CD4-positive, CD25-positive, alpha-beta regulatory T cell (primary cell): Measurements from ENCODE around the gene UBASH3B. TPM values are rescaled to one million over a fixed set of nuclear protein-coding genes. Genes with fewer than 3 reads are reported as not detected.

Source experiments
- ATAC-seq, 2 donors: fragments of 150-1000 bp; cut with Tn5 transposase; one replicate each; pipeline ENCODE4 v1.10.0; 2021; ENCODE audit warnings: low read depth in 2 of 2, moderate number of reproducible peaks in 2 of 2, moderate library complexity in 1 of 2
- DNase-seq, 3 donors: peaks; one replicate each; pipeline versions ENCODE4 v3.0.0 to v3.0.0-alpha.2; 2012 to 2022; ENCODE audit warnings: mixed read lengths in 1 of 3
- H3K27ac ChIP-seq: one replicate; pipeline ENCODE4 v1.7.0; 2013; ENCODE audit warnings: mild to moderate bottlenecking, low read length; ENCODE audit not compliant: insufficient read depth, poor library complexity, severe bottlenecking
- H3K27me3 ChIP-seq: one replicate; pipeline ENCODE4 v1.7.0; 2013; ENCODE audit warnings: low read length; ENCODE audit not compliant: control insufficient read depth, insufficient read depth
- H3K36me3 ChIP-seq: one replicate; pipeline ENCODE4 v1.7.0; 2013; ENCODE audit warnings: mild to moderate bottlenecking, low read length, moderate library complexity; ENCODE audit not compliant: control insufficient read depth, insufficient read depth
- H3K4me1 ChIP-seq: 2 replicates; pipeline ENCODE4 v1.7.0; 2013; ENCODE audit warnings: mild to moderate bottlenecking, low read length; ENCODE audit not compliant: insufficient read depth, control insufficient read depth, poor library complexity, severe bottlenecking
- H3K4me3 ChIP-seq: one replicate; pipeline ENCODE4 v1.7.0; 2013; ENCODE audit warnings: low read depth, mild to moderate bottlenecking, low read length, moderate library complexity
- H3K9me3 ChIP-seq, 2 experiments: 1 replicate in 1 of 2; 2 replicates in 1 of 2; pipeline ENCODE4 v1.7.0; 2013; ENCODE audit warnings: low read length in 2 of 2, mild to moderate bottlenecking in 1 of 2, moderate library complexity in 1 of 2; ENCODE audit not compliant: control insufficient read depth in 2 of 2
- H3K27ac Mint-ChIP-seq, 3 donors: one replicate each; pipeline ENCODE4 v1.8.0; 2020 to 2022; ENCODE audit warnings: mild to moderate bottlenecking in 3 of 3, mixed read lengths in 3 of 3, moderate library complexity in 2 of 3
- H3K27me3 Mint-ChIP-seq: one replicate; pipeline ENCODE4 v1.8.0; 2022; ENCODE audit warnings: mild to moderate bottlenecking, mixed read lengths
- H3K36me3 Mint-ChIP-seq: one replicate; pipeline ENCODE4 v1.8.0; 2020; ENCODE audit warnings: mixed read lengths
- H3K4me1 Mint-ChIP-seq, 4 donors: one replicate each; pipeline ENCODE4 v1.8.0; 2020 to 2022; ENCODE audit warnings: mixed read lengths in 4 of 4, mild to moderate bottlenecking in 1 of 4
- H3K4me3 Mint-ChIP-seq, 4 donors: one replicate each; pipeline ENCODE4 v1.8.0; 2020 to 2022; ENCODE audit warnings: mild to moderate bottlenecking in 4 of 4, mixed read lengths in 4 of 4, moderate library complexity in 3 of 4
- H3K9me3 Mint-ChIP-seq, 7 donors: one replicate each; pipeline ENCODE4 v1.8.0; 2020 to 2022; ENCODE audit warnings: mixed read lengths in 7 of 7, mild to moderate bottlenecking in 3 of 7, moderate library complexity in 2 of 7
- polyA plus RNA-seq, 4 donors: library from polyadenylated mRNA; unstranded; fragments of 300-500 nt; fragmentation: Illumina TruSeq; gene quantifications; one replicate each; pipeline ENCODE4 v1.2.3, GENCODE V29; 2021
- total RNA-seq: library from RNA; stranded (reverse); gene quantifications from one replicate; pipeline ENCODE4 v1.2.3, GENCODE V29; 2022

Gene UBASH3B
- total and polyA plus RNA-seq, 5 donors from 2014 or later: 14.2 to 57.6 (median 19.1) TPM

GRCh38 chr11:122796128-122796717, 140.7 kb downstream of the UBASH3B start:
- Histone ChIP-seq H3K4me1 (no peaks in the 10 kb centered on the region), H3K4me3 (no peak overlapping the region), H3K9me3 (no peaks in the 10 kb centered on the region), H3K27ac (no peak overlapping the region), H3K36me3 (peaks cover 84% of the 10 kb centered on the region), H3K27me3 (no peaks in the 10 kb centered on the region)
- peaks cover 61% of the 10 kb centered on the region for H3K36me3 Mint-ChIP-seq
- H3K4me1 Mint-ChIP-seq: peaks cover 0 to 5% (median 0%) of the 10 kb centered on the region in 4 donors
- no peaks in the 10 kb centered on the region for H3K9me3 Mint-ChIP-seq
- no peaks in the 10 kb centered on the region for H3K27me3 Mint-ChIP-seq
- H3K27ac Mint-ChIP-seq: peak overlapping the region in 1 of 3 donors; percentile 52
- peak; percentile 74 for ATAC-seq
- H3K4me3 Mint-ChIP-seq: no peak overlapping the region
- DNase-seq: peak; percentile 19 to 52 (median 51)

DNA sequence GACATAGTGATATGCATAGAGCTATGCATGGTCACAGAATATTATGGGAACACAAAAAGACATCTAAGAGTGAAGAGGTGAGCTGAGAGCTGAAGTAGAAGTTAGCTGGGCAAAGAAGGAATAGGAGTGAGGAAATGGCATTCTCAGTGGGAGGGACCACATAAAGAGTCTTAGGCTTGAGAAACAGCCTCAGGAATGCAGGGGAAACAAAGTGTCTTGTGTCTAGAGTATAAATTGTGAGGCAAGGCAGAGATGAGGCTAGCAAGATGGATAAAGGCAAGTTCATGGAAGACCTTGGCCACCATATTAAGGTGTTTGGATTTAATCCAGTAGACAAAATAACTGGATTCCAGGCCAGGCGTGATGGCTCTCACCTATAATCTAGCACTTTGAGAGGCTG, 142.1 kb downstream of the UBASH3B start:
- H3K9me3 ChIP-seq: no peaks in the 10 kb centered on the region
- H3K9me3 Mint-ChIP-seq: no peaks in the 10 kb centered on the region

GRCh38 chr11:122799406-122800105, 144.0 kb downstream of the UBASH3B start:
- Mint-ChIP-seq H3K27ac (peak overlapping the region in 1 of 3 donors; percentile 74), H3K4me3 (no peak overlapping the region), H3K4me1 (peaks cover 0 to 5% (median 0%) of the 10 kb centered on the region in 4 donors), H3K9me3 (no peaks in the 10 kb centered on the region), H3K36me3 (peaks cover 78% of the 10 kb centered on the region), H3K27me3 (no peaks in the 10 kb centered on the region)
- Histone ChIP-seq H3K27ac (no peak overlapping the region), H3K4me1 (no peaks in the 10 kb centered on the region), H3K27me3 (no peaks in the 10 kb centered on the region), H3K4me3 (no peak overlapping the region), H3K36me3 (peaks cover 78% of the 10 kb centered on the region), H3K9me3 (no peaks in the 10 kb centered on the region)
- ATAC-seq: no peak
- DNase-seq: no peak

More for the DNA sequence above, 142.1 kb downstream of the UBASH3B start:
- ATAC-seq (no peak), DNase-seq (no peak)
- Mint-ChIP-seq H3K36me3 (peaks cover 64% of the 10 kb centered on the region), H3K27ac (peak overlapping the region in 1 of 3 donors; percentile 78), H3K4me3 (no peak overlapping the region), H3K27me3 (no peaks in the 10 kb centered on the region), H3K4me1 (peaks cover 0 to 5% (median 0%) of the 10 kb centered on the region in 4 donors)
- H3K36me3 ChIP-seq: peaks cover 84% of the 10 kb centered on the region
- H3K27me3 ChIP-seq: no peaks in the 10 kb centered on the region
- H3K4me1 ChIP-seq: no peaks in the 10 kb centered on the region
- no peak overlapping the region for H3K27ac ChIP-seq
- H3K4me3 ChIP-seq: no peak overlapping the region

GRCh38 chr11:122802876-122803275, 147.4 kb downstream of the UBASH3B start:
- Mint-ChIP-seq H3K36me3 (peaks cover 71% of the 10 kb centered on the region), H3K4me1 (peaks cover 0 to 7% (median under 1%) of the 10 kb centered on the region in 4 donors), H3K9me3 (no peaks in the 10 kb centered on the region), H3K4me3 (no peak overlapping the region), H3K27me3 (no peaks in the 10 kb centered on the region), H3K27ac (peak overlapping the region in 2 of 3 donors; percentile 20 to 73)
- Histone ChIP-seq H3K27ac (no peak overlapping the region), H3K27me3 (no peaks in the 10 kb centered on the region), H3K4me1 (no peaks in the 10 kb centered on the region), H3K9me3 (no peaks in the 10 kb centered on the region), H3K36me3 (peaks cover 63% of the 10 kb centered on the region), H3K4me3 (no peak overlapping the region)
- ATAC-seq: no peak
- DNase-seq: no peak

DNA sequence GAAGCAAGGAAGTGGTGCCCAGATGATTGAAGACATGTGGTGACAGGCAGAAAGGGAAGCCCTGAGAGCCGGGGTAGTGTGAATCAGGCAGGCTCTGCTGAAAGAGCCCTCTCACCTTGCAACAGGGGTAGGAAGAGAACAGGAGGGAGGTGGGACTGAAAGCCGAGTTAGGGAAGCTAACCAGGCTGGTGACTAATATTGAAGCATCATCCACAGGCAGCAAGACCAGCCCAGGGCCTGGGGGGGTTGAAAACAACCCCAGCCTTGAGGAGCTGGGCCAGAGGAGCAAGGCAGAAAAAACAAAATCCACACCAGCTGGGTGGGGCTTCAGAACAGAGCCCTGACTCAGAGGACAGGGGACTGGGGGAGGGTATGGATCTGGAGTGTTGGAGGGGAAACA, 147.8 kb downstream of the UBASH3B start:
- Mint-ChIP-seq H3K36me3 (peaks cover 76% of the 10 kb centered on the region), H3K4me1 (peaks cover 0 to 11% (median 4%) of the 10 kb centered on the region in 4 donors), H3K9me3 (no peaks in the 10 kb centered on the region), H3K27ac (peak overlapping the region; percentile 7 to 73 (median 7)), H3K27me3 (no peaks in the 10 kb centered on the region), H3K4me3 (no peak overlapping the region)
- Histone ChIP-seq H3K27ac (no peak overlapping the region), H3K4me1 (no peaks in the 10 kb centered on the region), H3K9me3 (no peaks in the 10 kb centered on the region), H3K4me3 (no peak overlapping the region), H3K36me3 (peaks cover 63% of the 10 kb centered on the region), H3K27me3 (no peaks in the 10 kb centered on the region)
- DNase-seq: no peak
- ATAC-seq: no peak

GRCh38 chr11:122803716-122804115, 148.2 kb downstream of the UBASH3B start:
- Mint-ChIP-seq H3K9me3 (no peaks in the 10 kb centered on the region), H3K4me3 (no peak overlapping the region), H3K27ac (peak overlapping the region; percentile 7 to 73 (median 7)), H3K36me3 (peaks cover 79% of the 10 kb centered on the region), H3K4me1 (peaks cover 0 to 12% (median 8%) of the 10 kb centered on the region in 4 donors), H3K27me3 (no peaks in the 10 kb centered on the region)
- Histone ChIP-seq H3K36me3 (peaks cover 63% of the 10 kb centered on the region), H3K4me3 (no peak overlapping the region), H3K27ac (no peak overlapping the region), H3K27me3 (no peaks in the 10 kb centered on the region), H3K4me1 (no peaks in the 10 kb centered on the region), H3K9me3 (no peaks in the 10 kb centered on the region)
- ATAC-seq (no peak), DNase-seq (no peak)

DNA sequence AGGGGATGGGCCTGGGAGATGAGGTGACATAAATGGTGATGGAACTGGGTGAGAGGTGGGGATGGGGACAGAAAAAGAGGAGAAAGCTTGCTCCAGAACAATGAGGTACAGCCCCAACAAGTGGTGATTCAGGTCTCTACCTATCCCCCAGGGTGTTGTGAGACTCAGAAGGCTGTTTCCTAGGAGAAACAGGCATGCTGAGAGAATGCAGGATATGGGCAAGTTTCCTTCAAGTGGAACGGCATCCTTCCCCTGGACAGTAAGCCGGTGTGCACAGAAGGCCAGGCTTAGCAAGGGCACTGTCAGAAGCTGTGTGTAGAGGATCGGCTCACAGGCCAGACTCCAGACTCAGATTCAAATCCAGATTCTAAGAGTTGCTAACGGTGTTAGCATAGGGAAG, 148.6 kb downstream of the UBASH3B start:
- peaks cover 76% of the 10 kb centered on the region for H3K36me3 Mint-ChIP-seq
- Histone ChIP-seq H3K27ac (no peak overlapping the region), H3K4me3 (no peak overlapping the region), H3K4me1 (no peaks in the 10 kb centered on the region), H3K9me3 (no peaks in the 10 kb centered on the region), H3K27me3 (no peaks in the 10 kb centered on the region), H3K36me3 (peaks cover 60% of the 10 kb centered on the region)
- no peak for DNase-seq
- peaks cover 0 to 12% (median 8%) of the 10 kb centered on the region in 4 donors for H3K4me1 Mint-ChIP-seq
- no peaks in the 10 kb centered on the region for H3K27me3 Mint-ChIP-seq
- H3K4me3 Mint-ChIP-seq: no peak overlapping the region
- H3K9me3 Mint-ChIP-seq: no peaks in the 10 kb centered on the region
- no peak for ATAC-seq
- H3K27ac Mint-ChIP-seq: no peak overlapping the region
